Measurements from ENCODE around the gene NCAPD2.

DNA sequence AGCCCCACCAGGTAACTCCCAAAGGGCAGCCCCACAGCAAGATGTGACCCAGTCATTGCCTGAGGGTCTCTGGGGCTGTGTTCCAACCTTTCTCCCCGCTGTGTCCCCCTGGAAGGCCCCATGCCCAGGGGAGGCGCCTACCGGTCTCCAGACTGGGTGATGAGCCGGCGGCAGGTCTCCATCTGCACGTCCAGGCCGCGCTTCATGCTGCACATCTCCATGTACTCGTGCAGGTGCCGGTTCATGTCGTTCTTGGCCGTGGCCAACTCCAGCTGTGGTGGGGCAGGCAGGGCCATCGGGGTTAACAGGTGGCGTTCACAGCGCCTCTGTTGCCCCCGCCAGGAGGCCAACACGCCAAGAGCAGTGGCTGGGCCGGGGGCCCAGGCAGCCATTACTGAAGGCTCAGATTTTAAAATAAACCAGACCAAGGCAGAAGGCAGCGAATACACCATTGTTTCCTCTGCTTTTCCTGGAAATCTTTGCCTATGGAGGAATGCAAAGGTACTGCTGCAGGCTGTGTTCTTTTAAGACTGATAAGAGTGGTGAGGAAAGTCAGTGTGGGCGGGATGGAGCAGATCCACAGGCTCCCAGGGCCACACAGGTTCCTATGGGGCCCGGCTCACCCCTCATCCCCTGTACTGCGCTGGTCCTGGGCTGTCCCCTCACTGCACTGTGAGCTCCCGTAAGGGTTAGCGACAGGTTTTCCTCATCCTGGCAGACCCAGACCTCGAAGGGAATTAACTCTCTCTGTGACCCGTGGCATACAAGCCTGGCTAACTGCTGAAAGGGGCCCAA lies 47.7 kb downstream of the NCAPD2 start:
- no peak for TF ChIP-seq POLR2A (IDR thresholded peaks at IDR 0.05)
- TF ChIP-seq, protein P1, sequence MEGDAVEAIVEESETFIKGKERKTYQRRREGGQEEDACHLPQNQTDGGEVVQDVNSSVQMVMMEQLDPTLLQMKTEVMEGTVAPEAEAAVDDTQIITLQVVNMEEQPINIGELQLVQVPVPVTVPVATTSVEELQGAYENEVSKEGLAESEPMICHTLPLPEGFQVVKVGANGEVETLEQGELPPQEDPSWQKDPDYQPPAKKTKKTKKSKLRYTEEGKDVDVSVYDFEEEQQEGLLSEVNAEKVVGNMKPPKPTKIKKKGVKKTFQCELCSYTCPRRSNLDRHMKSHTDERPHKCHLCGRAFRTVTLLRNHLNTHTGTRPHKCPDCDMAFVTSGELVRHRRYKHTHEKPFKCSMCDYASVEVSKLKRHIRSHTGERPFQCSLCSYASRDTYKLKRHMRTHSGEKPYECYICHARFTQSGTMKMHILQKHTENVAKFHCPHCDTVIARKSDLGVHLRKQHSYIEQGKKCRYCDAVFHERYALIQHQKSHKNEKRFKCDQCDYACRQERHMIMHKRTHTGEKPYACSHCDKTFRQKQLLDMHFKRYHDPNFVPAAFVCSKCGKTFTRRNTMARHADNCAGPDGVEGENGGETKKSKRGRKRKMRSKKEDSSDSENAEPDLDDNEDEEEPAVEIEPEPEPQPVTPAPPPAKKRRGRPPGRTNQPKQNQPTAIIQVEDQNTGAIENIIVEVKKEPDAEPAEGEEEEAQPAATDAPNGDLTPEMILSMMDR (IDR thresholded peaks at IDR 0.05) = no peak
- no peak for TF ChIP-seq EP300 (IDR thresholded peaks at IDR 0.05)
